RWPE1 (cell line): ENCODE results near the gene NELL1.
"Not testable (repeated sequence)": the region's sequence is repeated elsewhere in the genome, so short reads cannot be mapped to it uniquely, and the experiment has no call there.

ENCODE experiments used
- CTCF ChIA-PET: fragments of 350-600 bp; sonication (Branson Sonifier 250); formaldehyde crosslinking; extraction: SDS; loops from one replicate; lab custom pipeline; 2021; lab: Yijun Ruan, JAX
- POLR2A ChIA-PET: fragments of 400-600 bp; formaldehyde crosslinking; extraction: SDS; loops from one replicate; lab custom pipeline; 2020; ENCODE audit warnings: antibody characterized with exemption; ENCODE audit not compliant: low non-redundant PET; lab: Yijun Ruan, JAX
- DNase-seq: peaks from one replicate; pipeline ENCODE4 v3.0.0; 2012; ENCODE audit warnings: low spot score
- H3K27ac ChIP-seq: fragments of 450-650 bp; 2 replicates; pipeline ENCODE4 v1.5.1; 2017
- CTCF ChIP-seq: fragments of 450-650 bp; conservative IDR thresholded peaks from 2 replicates; pipeline ENCODE4 v1.5.1; 2017; ENCODE audit warnings: low read depth, mild to moderate bottlenecking

The NELL1 gene

GRCh38 chr11:21257461-21257860 lies 588.1 kb downstream of the NELL1 start:
- no peak for DNase-seq
- H3K27ac ChIP-seq, result no peak overlapping the region
- TF ChIP-seq CTCF, result no peak
- POLR2A ChIA-PET, result no interaction called here
- CTCF ChIA-PET, result interaction anchor here (0.7 kb wide), 1 partner anchor 1029 kb away, joined by 3 read pairs; no protein-coding TSS in a partner anchor

- no peak overlapping the region for H3K27ac ChIP-seq
- ChIA-PET CTCF (no interaction called here), POLR2A (no interaction called here)
- TF ChIP-seq CTCF, result no peak
- DNase-seq, result no peak
These were observed 589.0 kb downstream of the NELL1 start for GRCh38 chr11:21258414-21258813.

GRCh38 chr11:21260101-21260500 lies 590.7 kb downstream of the NELL1 start:
- DNase-seq, result no peak
- no peak overlapping the region for H3K27ac ChIP-seq
- ChIA-PET POLR2A (no interaction called here), CTCF (no interaction called here)
- TF ChIP-seq CTCF, result no peak

- POLR2A ChIA-PET, result no interaction called here
- DNase-seq, result no peak
- CTCF ChIA-PET, result no interaction called here
- H3K27ac ChIP-seq, result no peak overlapping the region
- no peak for TF ChIP-seq CTCF
These were observed 593.6 kb downstream of the NELL1 start for GRCh38 chr11:21262992-21263391.

- no peak for TF ChIP-seq CTCF
- ChIA-PET POLR2A (no interaction called here), CTCF (no interaction called here)
- H3K27ac ChIP-seq, result no peak overlapping the region
- DNase-seq, result no peak
These were observed 594.7 kb downstream of the NELL1 start for GRCh38 chr11:21264125-21264524.

GRCh38 chr11:21268036-21268435 lies 598.6 kb downstream of the NELL1 start:
- DNase-seq, result no peak
- no peak for TF ChIP-seq CTCF
- no peak overlapping the region for H3K27ac ChIP-seq
- ChIA-PET POLR2A (no interaction called here), CTCF (no interaction called here)

GRCh38 chr11:21272139-21272538 lies 602.8 kb downstream of the NELL1 start:
- CTCF ChIA-PET, H3K27ac ChIP-seq, DNase-seq, POLR2A ChIA-PET: not testable (repeated sequence)
